HG03025 (cell line): ENCODE measurements around the gene MLPH.
"Not testable (repeated sequence)": the region's sequence is repeated elsewhere in the genome, so short reads cannot be mapped to it uniquely, and the experiment has no call there.

Experiments
- ATAC-seq: cut with Tn5 transposase; IDR thresholded peaks from one replicate; pipeline ENCODE4 v1.9.1; 2021; ENCODE audit warnings: mild to moderate bottlenecking, moderate library complexity; ENCODE audit not compliant: unreplicated experiment, low FRiP score

MLPH gene

GRCh38 chr2:237456200-237456843 lies 30.7 kb upstream of the MLPH start:
- no peak for ATAC-seq

DNA sequence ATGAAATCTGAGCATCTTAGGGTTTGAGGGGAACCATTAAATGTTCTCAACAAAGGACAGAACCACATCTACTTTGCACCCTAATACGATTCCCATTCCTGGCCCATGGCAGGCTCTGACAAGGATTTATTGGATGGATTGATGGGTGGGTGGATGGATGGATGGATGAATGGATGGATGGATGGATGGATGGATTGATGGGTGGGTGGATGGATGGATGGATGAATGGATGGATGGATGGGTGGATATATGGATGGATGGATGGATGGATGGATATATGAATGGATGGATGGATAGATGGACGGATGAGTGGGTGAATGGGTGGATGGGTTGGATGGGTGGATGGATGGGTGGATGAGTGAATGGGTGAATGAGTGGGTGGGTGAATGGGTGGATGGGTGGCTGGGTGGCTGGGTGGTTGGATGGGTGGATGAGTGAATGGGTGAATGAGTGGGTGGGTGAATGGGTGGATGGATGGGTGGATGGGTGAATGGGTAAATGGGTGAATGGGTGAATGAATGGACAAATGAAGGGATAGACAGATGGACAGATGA lies 29.6 kb upstream of the MLPH start:
- ATAC-seq, result no peak

DNA sequence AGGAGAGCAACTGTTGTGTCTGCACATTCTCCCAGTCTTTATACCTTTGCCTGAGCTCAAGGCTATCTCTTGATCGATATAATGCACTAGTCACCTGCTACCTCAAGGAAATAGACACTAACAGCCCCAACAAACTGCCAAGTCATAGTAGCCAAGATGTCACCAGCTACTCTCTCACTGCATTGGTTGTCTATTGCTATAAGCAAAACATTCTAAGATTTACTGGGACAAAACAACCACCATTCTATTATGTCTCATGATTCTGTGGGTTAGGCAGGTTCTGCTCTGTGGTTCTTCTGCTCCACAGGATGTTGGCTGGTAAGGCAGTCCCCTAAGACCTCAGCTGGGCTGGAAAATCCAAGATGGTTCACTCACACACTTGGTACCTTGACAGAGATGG lies 28.5 kb upstream of the MLPH start:
- ATAC-seq, result no peak

GRCh38 chr2:237459226-237459625 lies 27.8 kb upstream of the MLPH start:
- no peak for ATAC-seq

GRCh38 chr2:237459741-237460174 lies 27.3 kb upstream of the MLPH start:
- ATAC-seq, result no peak

DNA sequence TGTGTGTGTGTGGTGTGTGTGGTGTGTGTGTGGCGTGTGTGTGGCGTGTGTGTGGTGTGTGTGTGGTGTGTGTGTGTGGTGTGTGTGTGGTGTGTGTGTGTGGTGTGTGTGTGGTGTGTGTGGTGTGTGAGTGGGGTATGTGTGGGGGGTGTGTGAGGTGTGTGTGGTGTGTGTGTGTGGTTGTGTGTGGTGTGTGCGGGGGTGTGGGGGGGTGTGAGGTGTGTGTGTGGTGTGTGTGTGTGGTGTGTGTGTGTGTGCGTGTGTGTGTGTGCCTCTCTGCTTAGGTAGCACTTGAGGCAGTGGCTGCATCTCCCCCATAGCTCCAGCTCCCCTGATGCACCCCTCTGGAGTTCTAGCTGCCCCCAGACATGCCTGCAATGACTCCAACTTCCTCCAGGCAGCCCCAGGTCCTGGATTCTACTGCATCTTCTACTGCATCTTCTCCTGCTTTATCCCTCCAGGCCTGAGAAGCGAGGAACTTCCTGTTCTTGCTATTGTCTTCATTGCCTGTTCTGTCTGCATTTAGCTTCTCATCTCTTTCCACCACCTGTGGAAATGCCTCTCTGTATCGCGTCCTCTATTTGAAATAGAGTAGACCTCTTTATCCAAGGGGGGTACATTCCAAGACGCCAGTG lies 22.2 kb upstream of the MLPH start:
- no peak for ATAC-seq

GRCh38 chr2:237465515-237466148 lies 21.4 kb upstream of the MLPH start:
- no peak for ATAC-seq

DNA sequence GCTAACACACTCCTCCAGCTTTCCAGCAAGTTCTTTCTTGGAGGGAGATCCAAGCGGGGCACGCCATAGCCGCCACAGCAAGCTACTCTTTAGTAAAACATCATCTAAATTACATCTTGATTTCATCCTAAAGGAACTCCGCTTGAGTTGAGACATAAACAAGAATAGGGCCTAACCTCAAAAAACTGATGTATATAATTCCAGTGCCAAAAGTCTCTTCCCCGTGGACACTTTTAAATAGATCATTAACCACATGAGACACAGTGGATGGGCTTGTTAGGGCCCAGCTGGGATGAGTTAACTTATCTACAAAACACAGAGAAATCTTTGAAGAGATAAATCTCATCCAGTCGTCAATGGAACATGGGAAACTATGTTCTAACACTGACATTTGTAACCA lies 20.8 kb upstream of the MLPH start:
- no peak for ATAC-seq

DNA sequence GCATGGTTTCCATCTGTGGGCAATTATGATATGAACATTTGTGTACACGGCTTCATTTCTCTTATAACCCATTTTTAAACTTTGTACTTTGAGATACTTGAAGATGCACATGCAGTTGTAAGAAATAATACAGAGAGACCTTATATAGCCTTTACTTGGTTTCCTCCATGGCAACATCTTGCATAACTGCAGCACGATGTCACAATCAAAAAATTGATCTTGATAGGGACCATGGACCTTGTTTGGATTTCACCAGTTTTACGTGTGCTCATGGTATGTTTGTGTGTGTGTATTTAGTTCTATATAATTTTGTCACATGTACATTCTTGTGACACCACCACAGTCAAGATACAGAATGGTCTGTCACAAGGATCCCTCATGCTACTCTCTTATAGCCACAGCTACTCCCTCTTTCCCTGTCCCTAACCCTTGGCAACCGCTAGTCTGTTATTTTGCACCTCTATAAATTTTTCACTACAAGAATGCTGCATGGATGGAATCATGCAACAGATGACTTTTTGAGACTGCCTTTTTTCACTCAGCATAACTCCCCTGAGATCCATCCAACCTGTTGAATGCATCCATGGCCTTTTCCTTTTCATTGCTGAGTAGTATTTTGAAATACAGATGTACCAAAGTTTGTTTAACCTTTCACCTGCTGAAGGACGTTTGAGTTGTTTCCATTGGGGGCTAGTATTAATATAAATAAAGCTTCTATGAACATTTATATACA lies 19.4 kb upstream of the MLPH start:
- ATAC-seq, result no peak

- ATAC-seq, result not testable (repeated sequence)
Observed at GRCh38 chr2:237469410-237469809, 17.6 kb upstream of the MLPH start.

GRCh38 chr2:237469849-237470248 lies 17.2 kb upstream of the MLPH start:
- no peak for ATAC-seq

GRCh38 chr2:237470914-237471313 lies 16.1 kb upstream of the MLPH start:
- ATAC-seq, result no peak

DNA sequence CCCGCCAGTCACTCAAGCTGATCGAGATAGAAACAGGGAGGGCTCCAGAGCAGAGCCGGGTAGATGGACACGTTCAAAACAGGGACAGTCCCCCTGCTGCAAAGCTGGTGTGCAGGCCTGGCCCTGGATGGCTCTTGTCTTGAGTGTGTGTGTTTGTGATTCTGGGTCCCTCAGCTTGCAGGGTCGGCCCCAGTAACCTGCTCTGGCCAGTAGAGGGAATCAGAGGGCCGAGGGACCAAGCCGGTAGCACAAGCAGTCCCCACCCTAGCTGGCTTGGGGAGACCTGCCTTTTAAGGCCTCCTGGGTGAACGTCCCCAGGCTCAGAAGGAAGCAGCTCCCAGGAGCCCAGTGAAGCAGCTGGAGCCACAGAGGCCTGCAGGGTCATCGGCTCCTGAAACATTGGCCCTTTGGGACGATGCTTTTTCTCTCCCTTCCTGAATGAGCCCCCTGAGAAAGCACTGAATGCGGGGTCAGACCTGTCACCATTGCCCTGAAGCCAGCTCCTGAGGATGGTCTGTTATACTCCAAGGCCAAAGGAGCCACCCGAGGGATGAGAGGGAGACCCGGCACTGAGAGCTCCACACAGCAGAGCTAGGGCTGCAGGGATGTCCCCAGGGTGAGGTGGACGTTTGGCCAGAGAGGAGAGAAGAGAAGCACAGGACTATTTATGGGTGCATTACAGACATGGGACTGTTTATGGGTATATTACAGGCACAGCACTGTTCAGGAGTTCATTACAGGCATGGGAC lies 15.4 kb upstream of the MLPH start:
- no peak for ATAC-seq

GRCh38 chr2:237472187-237472712 lies 14.8 kb upstream of the MLPH start:
- ATAC-seq, result no peak

GRCh38 chr2:237472909-237473877 lies 13.9 kb upstream of the MLPH start:
- ATAC-seq, result no peak

GRCh38 chr2:237473878-237474441 lies 13.1 kb upstream of the MLPH start:
- no peak for ATAC-seq

- no peak for ATAC-seq
Observed at GRCh38 chr2:237474442-237474911, 12.6 kb upstream of the MLPH start.

GRCh38 chr2:237474931-237475703 lies 11.9 kb upstream of the MLPH start:
- peak; percentile 66 for ATAC-seq
